Fibroblast of skin of left biceps (primary cell): ENCODE data around the gene NOL4L.
"Not testable (repeated sequence)": the region's sequence is repeated elsewhere in the genome, so short reads cannot be mapped to it uniquely, and the experiment has no call there.

Experiments
- DNase-seq, 2 experiments: peaks; one replicate each; pipeline ENCODE4 v3.0.0-alpha.2; 2013; ENCODE audit warnings: low read depth in 2 of 2

Gene NOL4L

DNA sequence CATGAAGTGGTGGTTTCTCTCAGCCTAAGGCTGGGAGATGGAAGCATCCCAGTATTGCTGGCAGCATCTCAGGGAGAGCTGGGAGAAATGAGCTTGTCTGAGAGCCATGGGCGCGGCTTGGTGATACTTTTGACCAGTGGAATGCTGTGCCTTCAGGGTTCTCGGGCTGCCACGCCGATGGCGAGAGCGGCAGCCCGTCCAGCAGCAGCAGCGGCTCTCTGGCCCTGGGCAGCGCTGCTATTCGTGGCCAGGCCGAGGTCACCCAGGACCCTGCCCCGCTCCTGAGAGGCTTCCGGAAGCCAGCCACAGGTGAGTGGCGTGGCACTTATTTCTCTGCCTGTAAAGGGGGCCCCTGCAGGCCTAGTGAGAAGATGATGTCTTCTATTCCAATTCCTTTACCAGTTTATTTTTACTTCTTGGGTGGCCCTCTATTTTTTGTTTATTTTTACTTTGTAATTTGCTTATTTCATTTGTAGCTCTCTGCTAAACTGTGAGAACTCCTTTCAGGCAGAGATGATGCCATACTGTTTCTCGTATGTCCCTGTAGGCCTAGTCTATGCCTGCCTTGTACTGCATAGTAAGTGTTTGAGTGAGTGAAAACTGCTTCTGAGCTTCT is 155.3 kb downstream of the NOL4L start:
- no peak for DNase-seq

GRCh38 chr20:32429343-32429742 is 155.8 kb downstream of the NOL4L start:
- DNase-seq = no peak

- DNase-seq = no peak
These were observed 157.1 kb downstream of the NOL4L start for GRCh38 chr20:32427996-32428395.

GRCh38 chr20:32421290-32421689 is 163.8 kb downstream of the NOL4L start:
- no peak for DNase-seq

- DNase-seq = no peak
These were observed 166.8 kb downstream of the NOL4L start for GRCh38 chr20:32418376-32418775.

DNA sequence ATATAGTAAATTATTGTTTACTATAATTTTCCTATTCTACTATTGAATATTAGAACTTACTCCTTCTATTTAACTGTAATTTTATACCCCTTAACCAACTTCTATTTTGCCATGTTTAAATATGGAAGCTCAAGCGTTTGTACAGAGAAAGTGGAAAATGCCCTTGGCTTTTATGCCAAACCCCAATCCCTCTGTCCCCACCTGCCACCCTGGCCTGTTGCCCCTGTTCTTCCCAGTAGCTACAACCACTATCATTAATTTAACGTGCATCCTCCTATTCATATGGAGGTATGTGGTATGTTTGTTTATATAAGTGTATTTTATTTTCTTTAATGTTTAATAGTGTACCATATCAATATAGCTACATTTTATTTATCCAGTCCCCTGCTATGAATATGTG is 168.9 kb downstream of the NOL4L start:
- DNase-seq = no peak

GRCh38 chr20:32415494-32415893 is 169.6 kb downstream of the NOL4L start:
- no peak for DNase-seq

DNA sequence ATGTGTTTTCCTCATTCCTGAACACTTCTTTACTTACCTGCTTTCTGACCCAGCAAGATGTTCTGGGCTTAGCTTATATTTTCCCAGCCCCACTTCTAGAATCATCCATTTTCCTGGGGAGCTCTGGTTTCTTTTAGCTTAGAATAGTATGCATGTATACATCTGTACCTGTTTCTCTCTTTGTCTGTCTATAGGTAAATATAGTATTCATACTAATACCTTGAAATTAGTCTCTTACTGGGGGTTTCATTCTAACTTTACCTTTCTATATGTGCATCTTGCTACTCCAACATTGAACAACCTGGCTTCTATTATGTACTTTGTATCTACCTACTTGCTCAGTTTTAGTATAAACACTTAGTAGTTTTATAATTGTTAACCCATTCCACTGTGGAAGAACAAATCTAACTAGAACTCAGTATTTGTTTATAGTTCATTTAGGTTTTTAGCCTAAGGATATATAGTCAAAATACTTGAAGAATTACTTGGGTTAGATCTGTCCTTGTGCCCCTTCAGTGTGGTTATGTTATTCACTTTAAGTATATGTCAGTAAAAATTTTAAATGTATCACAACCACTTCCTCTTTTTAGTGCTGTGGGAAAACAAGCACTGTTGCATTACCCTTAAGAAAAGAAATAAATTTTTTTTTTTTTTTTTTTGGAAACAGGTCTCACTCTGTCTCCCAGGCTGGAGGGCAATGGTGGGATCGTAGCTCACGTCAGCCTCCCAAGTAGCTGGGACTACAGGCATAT is 173.0 kb downstream of the NOL4L start:
- no peak for DNase-seq

GRCh38 chr20:32407131-32407750 is 177.9 kb downstream of the NOL4L start:
- not testable (repeated sequence) for DNase-seq

GRCh38 chr20:32406701-32407100 is 178.4 kb downstream of the NOL4L start:
- no peak for DNase-seq

- DNase-seq = no peak
These were observed 181.1 kb downstream of the NOL4L start for GRCh38 chr20:32404017-32404416.

- no peak for DNase-seq
These were observed 184.7 kb downstream of the NOL4L start for GRCh38 chr20:32400476-32400875.

- DNase-seq = no peak
These were observed 187.5 kb downstream of the NOL4L start for GRCh38 chr20:32397567-32398084.

GRCh38 chr20:32396646-32397160 is 188.4 kb downstream of the NOL4L start:
- DNase-seq = no peak

GRCh38 chr20:32395066-32395465 is 190.1 kb downstream of the NOL4L start:
- DNase-seq = no peak
